Measurements from ENCODE around the gene CBFA2T2.

GRCh38 chr20:33645396-33645795 lies 155.5 kb downstream of the CBFA2T2 start:
- TF ChIP-seq CTCF (IDR thresholded peaks at IDR 0.05 in 2 of 3, conservative IDR thresholded peaks at IDR 0.05 in 1 of 3; ENCODE audit: control insufficient read depth in 2 of 3, extremely low read depth in 1 of 3, insufficient read depth in 1 of 3, low read depth in 3 of 3, low read length in 3 of 3) = no peak
- TF ChIP-seq TAF1 (IDR thresholded peaks at IDR 0.05; ENCODE audit: borderline replicate concordance, low read depth, low read length) = no peak
- TF ChIP-seq NFIC (IDR thresholded peaks at IDR 0.05; ENCODE audit: low read depth, low read length) = no peak
- no peak for TF ChIP-seq POLR2AphosphoS5 (IDR thresholded peaks at IDR 0.05; ENCODE audit: low read length)
- TF ChIP-seq ZNF384 (IDR thresholded peaks at IDR 0.05; ENCODE audit: borderline replicate concordance, low read depth, low read length) = no peak
- TF ChIP-seq SMC3 (IDR thresholded peaks at IDR 0.05; ENCODE audit: borderline replicate concordance, low read length) = no peak
- no peak for TF ChIP-seq ZSCAN29 (IDR thresholded peaks at IDR 0.05)
- TF ChIP-seq EZH2 (IDR thresholded peaks at IDR 0.05; ENCODE audit: borderline replicate concordance, control insufficient read depth, low read depth, low read length) = no peak
- TF ChIP-seq CREM (IDR thresholded peaks at IDR 0.05; ENCODE audit: low read depth) = no peak
- no peak for TF ChIP-seq POLR2A (IDR thresholded peaks at IDR 0.05; ENCODE audit: low read depth, low read length)
- no peak for TF ChIP-seq SUZ12 (IDR thresholded peaks at IDR 0.05; ENCODE audit: unreplicated experiment)
- TF ChIP-seq GABPA (IDR thresholded peaks at IDR 0.05; ENCODE audit: low read depth) = no peak
